HG03565 (cell line): ENCODE measurements around the gene ZNF582.
"Not testable (repeated sequence)": the region's sequence is repeated elsewhere in the genome, so short reads cannot be mapped to it uniquely, and the experiment has no call there.

Experiments
- ATAC-seq: cut with Tn5 transposase; IDR thresholded peaks from one replicate; pipeline ENCODE4 v1.9.1; 2021; ENCODE audit warnings: mild to moderate bottlenecking, moderate library complexity; ENCODE audit not compliant: unreplicated experiment

The ZNF582 gene

DNA sequence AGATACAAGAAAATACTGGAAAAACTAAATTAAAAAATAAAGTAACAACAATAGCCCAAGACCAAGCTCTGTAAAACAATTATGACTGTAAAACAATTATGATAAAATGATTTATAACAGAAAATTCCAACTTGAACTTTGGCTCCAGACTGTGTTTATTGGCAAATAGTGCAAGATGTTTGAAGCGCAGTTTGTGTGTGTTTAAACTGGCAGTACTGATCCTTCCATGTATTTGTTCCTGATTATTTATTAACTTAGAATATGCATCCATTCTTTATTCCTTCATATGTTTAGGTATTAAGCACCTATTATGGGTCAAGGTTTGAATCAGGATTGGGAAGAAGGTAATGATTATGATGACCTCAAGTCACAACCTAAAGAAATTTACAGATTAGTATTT is 37.8 kb downstream of the ZNF582 start:
- no peak for ATAC-seq

DNA sequence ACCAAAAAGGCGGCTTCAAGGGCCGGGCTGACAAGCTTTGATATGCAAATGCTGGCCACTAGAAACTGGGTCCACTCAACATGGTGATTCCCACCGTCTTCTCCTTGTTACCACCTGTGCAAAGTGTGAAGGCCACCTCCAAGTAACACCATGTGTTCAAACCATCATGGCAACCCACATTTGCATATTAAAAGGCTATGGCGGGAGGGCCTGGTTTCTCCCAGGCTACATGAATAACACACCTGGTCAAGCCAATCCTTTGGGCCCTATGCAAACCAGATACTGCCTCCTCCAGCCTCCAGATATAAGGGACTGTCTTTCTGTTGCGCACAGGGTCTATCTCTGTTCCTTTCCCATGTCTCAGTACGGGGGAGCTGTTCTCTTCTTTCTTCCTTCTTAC is 42.1 kb downstream of the ZNF582 start:
- ATAC-seq = no peak

DNA sequence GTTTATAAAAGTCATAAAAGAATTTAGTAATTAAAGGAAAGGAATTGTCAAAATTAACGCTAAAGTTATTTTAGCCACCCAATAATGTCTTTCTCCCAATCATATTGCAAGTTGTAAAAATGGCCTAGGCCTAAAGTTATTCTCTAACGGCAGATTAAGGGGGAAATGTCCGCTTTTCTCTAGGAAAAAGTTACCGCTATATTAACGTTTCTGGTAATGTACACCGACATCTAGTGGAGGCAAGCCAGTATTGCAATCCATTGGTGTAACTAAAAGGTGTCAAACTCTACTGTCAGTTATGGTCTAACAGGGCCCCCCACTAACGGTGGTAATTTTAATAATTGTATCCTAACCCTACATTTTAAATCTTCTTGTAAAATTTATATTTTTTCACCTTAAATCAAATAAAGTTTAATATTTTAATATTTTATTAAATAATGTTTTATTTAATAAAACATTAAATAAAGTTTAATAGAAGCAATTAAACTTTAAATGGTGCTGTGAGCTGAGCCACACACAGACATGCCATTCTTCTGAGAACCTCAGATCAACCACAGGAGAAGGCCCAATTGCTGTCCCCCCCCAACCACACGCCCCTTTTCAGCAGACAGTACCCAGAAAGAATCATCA is 42.8 kb downstream of the ZNF582 start:
- no peak for ATAC-seq

DNA sequence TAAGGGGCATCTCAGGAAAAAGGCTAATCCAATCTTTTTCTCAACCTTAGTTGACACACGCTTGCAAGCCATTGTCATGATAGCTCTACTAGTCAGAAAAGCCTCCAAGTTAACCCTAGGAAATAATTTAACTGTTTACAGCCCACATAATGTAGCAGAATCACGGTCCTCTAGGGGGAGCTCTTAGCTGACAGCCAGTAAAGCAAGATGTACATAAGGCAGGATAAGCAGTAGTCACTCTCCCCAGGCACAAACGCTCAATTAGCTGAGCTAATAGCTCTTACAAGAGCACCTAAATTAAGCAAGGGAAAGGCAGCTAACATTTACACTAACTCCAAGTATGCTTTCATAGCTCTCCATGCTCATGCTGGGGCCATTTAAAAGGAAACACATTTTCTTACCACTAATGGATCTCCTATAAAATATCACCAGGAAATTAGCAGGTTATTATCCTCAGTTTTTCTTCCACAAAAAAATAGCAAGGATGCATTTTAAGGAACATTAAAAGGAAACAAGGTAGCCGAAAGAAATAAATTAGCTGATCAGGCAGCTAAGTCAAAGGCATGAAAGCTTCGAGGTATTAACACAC is 45.0 kb downstream of the ZNF582 start:
- ATAC-seq = no peak

DNA sequence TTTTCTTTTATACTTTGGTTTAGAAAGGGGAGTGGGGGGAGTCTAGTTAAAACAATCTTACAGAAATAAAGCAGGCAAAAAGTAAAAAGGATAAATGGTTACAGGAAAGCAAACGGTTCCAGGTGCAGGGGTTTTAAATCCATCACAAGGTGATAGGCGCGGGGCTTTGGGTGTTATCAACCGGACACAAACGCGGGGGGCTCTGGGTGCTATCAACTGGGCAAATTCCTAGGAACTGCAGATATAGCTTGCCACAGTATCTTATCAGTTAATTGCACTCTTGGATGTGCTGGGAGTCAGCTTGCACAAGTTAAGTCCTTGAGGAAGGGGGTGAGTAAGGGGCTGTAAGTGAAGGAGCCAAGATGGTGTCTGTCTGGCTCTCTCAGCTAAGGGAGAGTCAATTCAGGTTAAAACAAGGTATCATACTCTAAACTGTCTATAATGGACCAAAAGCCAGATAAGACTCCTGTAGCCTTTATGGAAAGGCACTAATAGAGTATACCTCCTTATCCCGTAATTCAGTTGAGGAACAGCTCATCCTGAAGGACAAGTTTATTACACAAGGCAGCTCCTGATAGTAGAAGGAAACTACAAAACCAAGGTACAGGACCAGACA is 46.1 kb downstream of the ZNF582 start:
- no peak for ATAC-seq

DNA sequence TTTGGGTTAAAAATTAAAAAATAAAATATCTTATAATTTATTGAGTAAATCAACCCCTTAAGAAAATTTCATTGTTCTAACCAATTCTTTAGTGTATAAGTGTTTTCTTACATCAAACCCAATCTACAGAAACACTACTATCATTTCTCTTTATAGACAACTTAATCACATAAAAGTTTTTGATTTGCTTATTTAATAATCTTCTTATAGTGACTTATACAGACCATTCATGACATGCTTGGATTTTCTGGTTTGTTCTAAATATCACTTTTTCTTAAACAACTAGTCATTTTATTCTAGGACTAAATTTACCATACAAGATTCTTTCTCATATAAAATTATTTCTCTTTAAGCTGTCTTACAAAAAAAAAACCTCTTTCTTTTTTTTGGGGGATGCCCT is 51.4 kb downstream of the ZNF582 start:
- ATAC-seq = no peak

DNA sequence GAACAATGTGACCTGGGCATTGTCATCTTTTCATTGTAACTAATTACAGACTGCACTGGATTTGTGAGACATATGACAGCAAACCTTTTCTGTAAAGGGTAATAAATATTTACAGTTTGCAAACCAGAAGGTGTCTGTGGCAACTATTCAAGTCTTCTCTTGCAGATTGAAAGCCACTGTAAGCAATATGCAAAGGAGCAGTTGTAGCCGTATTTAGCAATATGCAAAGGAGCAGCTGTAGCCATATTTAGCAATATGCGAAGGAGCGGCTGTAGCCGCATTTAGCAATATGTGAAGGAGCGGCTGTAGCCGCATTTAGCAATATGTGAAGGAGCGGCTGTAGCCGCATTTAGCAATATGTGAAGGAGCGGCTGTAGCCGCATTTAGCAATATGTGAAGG is 54.3 kb downstream of the ZNF582 start:
- ATAC-seq = not testable (repeated sequence)

DNA sequence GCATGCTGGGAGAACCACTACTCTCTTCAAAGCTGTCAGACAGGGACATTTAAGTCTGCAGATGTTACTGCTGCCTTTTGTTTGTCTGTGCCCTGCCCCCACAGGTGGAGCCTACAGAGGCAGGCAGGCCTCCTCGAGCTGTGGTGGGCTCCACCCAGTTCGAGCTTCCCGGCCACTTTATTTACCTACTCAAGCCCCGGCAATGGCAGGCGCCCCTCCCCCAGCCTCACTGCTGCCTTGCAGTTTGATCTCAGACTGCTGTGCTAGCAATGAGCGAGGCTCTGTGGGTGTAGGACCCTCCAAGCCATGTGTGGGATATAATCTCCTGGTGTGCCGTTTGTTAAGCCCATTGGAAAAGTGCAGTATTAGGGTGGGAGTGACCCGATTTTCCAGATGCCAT is 56.3 kb downstream of the ZNF582 start:
- not testable (repeated sequence) for ATAC-seq

DNA sequence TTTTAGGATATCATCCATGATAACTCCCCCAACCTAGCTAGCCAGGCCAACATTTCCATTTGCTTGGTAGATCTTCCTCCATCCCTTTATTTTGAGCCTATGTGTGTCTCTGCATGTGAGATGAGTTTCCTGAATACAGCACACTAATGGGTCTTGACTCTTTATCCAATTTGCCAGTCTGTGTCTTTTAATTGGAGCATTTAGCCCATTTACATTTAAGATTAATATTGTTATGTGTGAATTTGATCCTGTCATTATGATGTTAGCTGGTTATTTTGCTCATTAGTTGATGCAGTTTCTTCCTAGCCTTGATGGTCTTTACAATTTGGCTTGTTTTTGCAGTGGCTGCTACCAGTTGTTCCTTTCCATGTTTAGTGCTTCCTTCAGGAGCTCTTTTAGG is 58.0 kb downstream of the ZNF582 start:
- ATAC-seq = not testable (repeated sequence)

DNA sequence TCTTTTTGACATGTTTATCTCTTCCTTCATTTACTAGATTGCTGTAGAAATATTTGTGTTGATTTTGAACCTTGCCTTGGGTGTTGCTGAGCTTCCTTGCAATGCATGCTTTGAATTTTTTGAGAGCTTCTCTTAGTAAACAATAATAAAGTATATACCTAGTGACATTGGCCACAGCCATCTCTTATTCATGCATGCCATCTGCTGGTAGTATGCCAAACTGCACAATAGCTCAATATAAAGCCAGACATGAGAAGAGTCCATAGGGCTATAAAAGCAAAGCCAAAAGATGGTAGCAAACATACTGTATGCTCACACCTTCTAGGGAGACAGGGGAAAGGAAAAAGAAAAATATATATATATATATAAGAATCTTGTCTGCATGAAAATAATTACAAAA is 59.8 kb downstream of the ZNF582 start:
- no peak for ATAC-seq
